Mucosa of stomach (tissue), 1 donor: ENCODE results near the gene CTTN.

Experiments used
- H3K27me3 ChIP-seq: one replicate; pipeline ENCODE4 v1.7.0; 2013; ENCODE audit warnings: mild to moderate bottlenecking, low read length; ENCODE audit not compliant: control insufficient read depth, insufficient read depth
- H3K36me3 ChIP-seq: one replicate; pipeline ENCODE4 v1.7.0; 2013; ENCODE audit warnings: low read length; ENCODE audit not compliant: control insufficient read depth, insufficient read depth
- H3K4me1 ChIP-seq: one replicate; pipeline ENCODE4 v1.7.0; 2013; ENCODE audit warnings: mild to moderate bottlenecking, low read length; ENCODE audit not compliant: control insufficient read depth, insufficient read depth
- H3K4me3 ChIP-seq: one replicate; pipeline ENCODE4 v1.7.0; 2013; ENCODE audit warnings: low read length
- H3K9ac ChIP-seq: one replicate; pipeline ENCODE4 v1.7.0; 2013; ENCODE audit warnings: mild to moderate bottlenecking, low read length, moderate library complexity
- H3K9me3 ChIP-seq: one replicate; pipeline ENCODE4 v1.7.0; 2013; ENCODE audit warnings: mild to moderate bottlenecking, low read length, moderate library complexity; ENCODE audit not compliant: control insufficient read depth
- donor health status: Pancreatic carcinoma.

CTTN gene

DNA sequence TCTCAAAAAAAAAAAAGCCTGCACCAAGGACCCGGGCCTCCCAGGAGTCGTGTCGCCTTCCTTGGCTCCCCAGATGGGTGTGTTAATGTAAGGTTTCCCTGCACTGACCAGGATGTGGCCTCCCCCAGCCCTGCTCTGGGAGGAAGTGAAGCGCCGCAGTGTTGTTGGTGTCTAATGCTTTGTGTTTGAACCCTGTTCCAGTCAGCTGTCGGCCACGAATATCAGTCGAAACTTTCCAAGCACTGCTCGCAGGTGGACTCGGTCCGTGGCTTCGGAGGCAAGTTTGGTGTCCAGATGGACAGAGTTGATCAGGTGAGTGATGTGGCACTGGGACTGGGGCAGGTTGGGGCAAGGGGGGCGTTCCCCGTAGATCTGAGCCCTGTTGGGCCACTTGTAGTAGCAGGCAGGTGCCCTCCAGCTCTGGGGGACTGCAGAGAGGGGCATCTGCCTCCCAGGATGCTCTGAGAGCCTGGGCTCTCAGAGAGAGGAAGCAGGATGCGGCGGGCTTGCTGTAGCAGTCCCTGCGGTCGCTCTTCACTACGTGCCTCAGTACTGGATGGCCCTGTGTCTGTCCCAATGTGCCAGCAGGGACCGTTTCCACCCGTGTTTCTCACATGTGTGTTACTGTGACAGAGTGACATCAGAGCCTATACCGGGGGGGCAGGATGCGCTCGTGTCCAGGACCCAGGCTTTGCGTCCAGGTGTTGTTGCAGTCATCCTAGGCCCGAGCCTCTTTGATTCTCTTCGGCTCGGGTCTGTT, 16.2 kb downstream of the CTTN start:
- Histone ChIP-seq H3K4me1 (no peaks in the 10 kb centered on the region), H3K4me3 (no peak overlapping the region), H3K36me3 (peaks cover 25% of the 10 kb centered on the region), H3K9ac (no peak overlapping the region), H3K9me3 (no peaks in the 10 kb centered on the region), H3K27me3 (no peaks in the 10 kb centered on the region)

DNA sequence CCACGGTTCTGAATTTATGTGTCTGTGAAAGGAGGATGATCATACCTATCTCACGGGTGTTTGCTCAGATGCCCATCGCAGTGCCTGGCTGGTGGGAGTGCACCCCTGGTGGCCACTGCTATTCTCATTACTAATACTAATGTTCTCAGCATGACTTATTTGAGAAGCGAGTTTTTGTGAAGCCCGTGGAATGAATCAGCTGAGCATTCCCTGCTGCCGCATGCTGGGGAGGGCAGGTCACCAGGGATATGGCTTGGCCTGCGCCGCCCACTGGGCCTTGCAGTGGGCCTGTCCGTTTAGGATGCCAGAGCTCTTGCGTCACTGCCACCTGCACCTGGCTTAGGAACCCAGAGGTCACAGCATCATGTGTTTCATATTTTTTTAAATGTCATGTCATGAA, 16.9 kb downstream of the CTTN start:
- no peak overlapping the region for H3K9ac ChIP-seq
- no peaks in the 10 kb centered on the region for H3K9me3 ChIP-seq
- H3K4me3 ChIP-seq = no peak overlapping the region
- no peaks in the 10 kb centered on the region for H3K27me3 ChIP-seq
- no peaks in the 10 kb centered on the region for H3K4me1 ChIP-seq
- H3K36me3 ChIP-seq = peaks cover 19% of the 10 kb centered on the region

DNA sequence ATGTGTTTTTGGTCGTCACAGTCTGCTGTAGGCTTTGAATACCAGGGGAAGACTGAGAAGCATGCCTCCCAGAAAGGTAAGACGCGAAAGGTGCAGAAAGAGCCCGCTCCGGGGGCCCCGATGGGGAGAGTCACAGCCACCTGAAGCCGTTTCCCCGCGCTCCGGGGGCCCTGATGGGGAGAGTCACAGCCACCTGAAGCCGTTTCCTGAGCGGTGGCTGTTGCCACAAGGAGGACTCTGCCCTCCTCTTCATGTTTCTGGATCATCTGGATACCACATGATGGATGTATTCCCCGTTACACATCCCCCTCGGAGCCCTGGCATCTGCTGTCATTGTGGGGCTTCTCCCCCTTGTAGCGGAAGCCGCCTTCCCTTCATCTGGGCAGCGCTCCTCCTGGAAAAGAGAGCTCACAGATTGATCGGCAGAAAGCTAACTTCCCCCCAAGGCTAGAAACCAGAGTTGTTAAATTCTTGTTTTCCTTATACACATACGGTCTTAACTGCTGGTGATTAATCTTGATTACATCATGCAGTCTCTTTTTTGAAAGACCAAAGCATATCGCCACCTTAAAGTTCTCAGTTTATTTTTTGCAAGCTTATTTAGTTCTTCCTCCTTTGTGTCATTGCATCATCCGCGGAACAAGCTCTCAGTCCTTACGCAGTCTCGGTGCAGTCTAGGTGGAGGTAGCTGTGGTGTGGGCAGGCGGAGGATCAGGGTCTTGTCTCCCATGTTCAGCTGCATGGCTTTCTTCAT, 17.5 kb downstream of the CTTN start:
- Histone ChIP-seq H3K27me3 (no peaks in the 10 kb centered on the region), H3K4me3 (no peak overlapping the region), H3K9ac (no peak overlapping the region), H3K36me3 (peaks cover 13% of the 10 kb centered on the region), H3K9me3 (no peaks in the 10 kb centered on the region), H3K4me1 (no peaks in the 10 kb centered on the region)

DNA sequence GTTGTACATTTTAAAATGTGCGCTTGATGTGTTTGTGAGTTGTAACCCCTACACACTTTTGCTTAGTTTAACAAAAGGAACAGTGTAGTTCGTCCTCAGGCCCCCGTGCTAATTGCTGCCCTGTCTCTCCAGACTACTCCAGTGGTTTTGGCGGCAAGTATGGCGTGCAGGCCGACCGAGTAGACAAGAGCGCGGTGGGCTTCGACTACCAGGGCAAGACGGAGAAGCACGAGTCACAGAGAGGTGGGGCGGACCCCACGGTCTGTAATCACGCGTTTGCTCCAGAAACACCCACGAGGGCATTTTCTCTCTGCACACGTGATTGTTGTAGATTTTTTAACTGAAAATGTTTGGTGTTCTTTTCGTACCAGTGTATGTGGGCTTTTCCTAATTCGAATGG, 18.6 kb downstream of the CTTN start:
- peaks cover 15% of the 10 kb centered on the region for H3K36me3 ChIP-seq

DNA sequence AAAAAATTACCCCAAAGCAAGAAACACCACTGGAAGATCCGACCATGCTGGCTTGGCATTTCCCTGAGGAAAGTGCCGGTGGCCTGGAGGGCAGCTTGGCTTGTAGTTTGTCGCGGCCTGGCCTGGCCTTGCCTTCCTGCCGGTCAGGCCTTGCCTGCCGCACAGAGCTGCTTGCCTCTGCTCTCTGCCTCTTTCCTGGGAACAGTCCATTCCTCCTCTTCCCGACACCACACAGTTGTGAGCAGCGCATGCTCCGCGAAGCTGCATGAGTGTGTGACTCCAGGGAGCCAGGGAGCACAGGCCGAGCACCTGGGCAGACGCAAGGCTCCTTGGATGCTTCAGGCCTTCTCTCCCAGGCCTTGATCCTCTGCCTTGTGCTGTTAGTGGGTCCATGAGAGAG, 19.8 kb downstream of the CTTN start:
- Histone ChIP-seq H3K9ac (no peak overlapping the region), H3K4me1 (no peaks in the 10 kb centered on the region), H3K36me3 (peaks cover 15% of the 10 kb centered on the region), H3K4me3 (no peak overlapping the region), H3K9me3 (no peaks in the 10 kb centered on the region), H3K27me3 (no peaks in the 10 kb centered on the region)

More for the DNA sequence above, 18.6 kb downstream of the CTTN start:
- H3K4me1 ChIP-seq = no peaks in the 10 kb centered on the region
- H3K4me3 ChIP-seq = no peak overlapping the region
- no peaks in the 10 kb centered on the region for H3K9me3 ChIP-seq
- no peaks in the 10 kb centered on the region for H3K27me3 ChIP-seq
- H3K9ac ChIP-seq = no peak overlapping the region

DNA sequence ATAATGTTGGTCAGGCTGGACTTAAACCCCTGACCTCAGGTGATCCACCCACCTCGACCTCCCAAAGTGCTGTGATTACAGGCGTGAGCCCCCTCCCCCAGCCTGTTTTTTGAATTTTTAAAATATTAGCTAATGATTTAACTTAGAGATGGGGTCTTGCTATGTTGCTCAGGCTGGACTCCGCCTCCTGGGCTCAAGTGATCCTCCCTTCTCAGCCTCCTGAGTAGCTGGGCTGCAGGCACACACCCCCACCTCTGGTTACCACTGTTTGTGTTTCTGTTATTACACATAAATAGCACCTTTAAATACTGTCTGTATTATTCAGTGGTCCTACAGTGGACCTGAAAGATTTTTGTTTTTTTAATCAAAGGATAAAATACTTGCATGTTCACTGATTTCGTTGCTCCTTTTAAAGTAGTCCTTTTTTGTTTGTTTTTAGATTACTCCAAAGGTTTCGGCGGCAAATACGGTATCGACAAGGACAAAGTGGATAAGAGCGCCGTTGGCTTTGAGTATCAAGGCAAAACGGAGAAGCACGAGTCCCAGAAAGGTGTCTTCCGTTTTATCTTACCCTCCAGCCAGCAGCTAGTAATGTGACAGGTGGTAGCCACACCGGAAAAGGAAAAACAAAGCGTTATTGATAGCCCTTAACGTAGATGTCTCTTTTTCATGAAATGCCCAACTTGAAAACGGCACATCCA, 21.1 kb downstream of the CTTN start:
- peaks cover 12% of the 10 kb centered on the region for H3K36me3 ChIP-seq
- H3K4me1 ChIP-seq = no peaks in the 10 kb centered on the region
- no peaks in the 10 kb centered on the region for H3K27me3 ChIP-seq
- no peaks in the 10 kb centered on the region for H3K9me3 ChIP-seq
- no peak overlapping the region for H3K9ac ChIP-seq
- no peak overlapping the region for H3K4me3 ChIP-seq

DNA sequence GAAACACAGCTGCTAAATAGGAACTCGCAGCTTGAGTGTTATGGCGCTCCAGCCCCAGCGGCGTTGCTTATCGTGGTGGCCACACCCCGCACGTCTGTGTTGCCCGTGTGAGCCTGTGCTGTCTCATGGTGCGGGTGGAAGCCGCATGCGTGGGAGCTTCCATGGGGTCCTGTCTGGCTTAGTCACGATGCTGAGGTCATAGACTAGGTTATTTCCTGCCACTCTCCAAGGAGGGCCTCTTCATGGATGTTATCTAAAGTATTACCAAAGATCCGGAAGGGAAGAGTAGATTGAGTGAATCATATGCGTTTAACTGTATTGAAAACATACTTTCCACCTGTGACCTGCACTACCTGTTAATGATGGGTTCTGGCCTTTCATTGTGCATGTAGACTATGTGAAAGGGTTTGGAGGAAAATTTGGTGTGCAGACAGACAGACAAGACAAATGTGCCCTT, 21.7 kb downstream of the CTTN start:
- H3K4me1 ChIP-seq = no peaks in the 10 kb centered on the region
- H3K27me3 ChIP-seq = no peaks in the 10 kb centered on the region
- no peak overlapping the region for H3K4me3 ChIP-seq
- no peak overlapping the region for H3K9ac ChIP-seq
- no peaks in the 10 kb centered on the region for H3K9me3 ChIP-seq
- H3K36me3 ChIP-seq = peaks cover 8% of the 10 kb centered on the region

DNA sequence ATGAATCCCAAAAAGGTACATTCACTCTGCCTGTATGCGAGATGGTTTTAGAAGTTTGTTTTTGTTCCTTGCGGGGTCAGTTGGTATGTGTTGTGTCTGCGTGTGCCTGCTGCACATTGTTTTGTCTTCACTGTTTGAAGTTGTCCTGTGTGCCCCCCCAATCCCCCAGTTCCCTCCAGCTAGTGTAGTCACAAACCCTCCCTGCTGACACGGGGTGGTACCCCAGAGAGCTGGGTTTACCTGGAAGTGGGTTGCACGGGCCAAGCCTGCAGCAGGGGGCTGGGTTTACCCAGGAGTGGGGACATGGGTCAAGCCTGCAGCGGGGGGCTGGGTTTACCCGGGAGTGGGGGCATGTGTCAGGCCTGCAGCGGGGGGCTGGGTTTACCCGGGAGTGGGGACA, 22.2 kb downstream of the CTTN start:
- H3K9me3 ChIP-seq = no peaks in the 10 kb centered on the region
- H3K36me3 ChIP-seq = peaks cover 8% of the 10 kb centered on the region
- no peaks in the 10 kb centered on the region for H3K27me3 ChIP-seq
- no peak overlapping the region for H3K4me3 ChIP-seq
- H3K4me1 ChIP-seq = no peaks in the 10 kb centered on the region
- no peak overlapping the region for H3K9ac ChIP-seq

DNA sequence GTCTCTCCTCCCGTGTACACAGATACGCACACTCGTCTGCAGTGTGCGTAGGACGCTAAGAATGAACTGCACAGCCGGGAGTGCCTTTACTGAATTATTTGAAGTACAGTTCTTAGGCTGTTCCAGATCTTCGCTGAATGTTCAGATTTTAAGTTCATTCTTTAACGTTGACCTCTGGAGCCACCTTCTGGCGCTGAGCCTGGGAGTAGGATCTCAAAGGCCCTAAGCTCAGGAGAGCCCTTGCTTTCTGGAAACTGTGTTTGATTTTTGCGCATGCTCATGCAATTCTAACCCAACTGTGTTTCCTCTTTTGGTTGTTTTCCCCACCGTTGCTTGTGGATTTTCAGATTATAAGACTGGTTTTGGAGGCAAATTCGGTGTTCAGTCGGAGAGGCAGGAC, 22.8 kb downstream of the CTTN start:
- Histone ChIP-seq H3K27me3 (no peaks in the 10 kb centered on the region), H3K4me3 (no peak overlapping the region), H3K4me1 (no peaks in the 10 kb centered on the region), H3K9me3 (no peaks in the 10 kb centered on the region), H3K9ac (no peak overlapping the region), H3K36me3 (peaks cover 8% of the 10 kb centered on the region)

DNA sequence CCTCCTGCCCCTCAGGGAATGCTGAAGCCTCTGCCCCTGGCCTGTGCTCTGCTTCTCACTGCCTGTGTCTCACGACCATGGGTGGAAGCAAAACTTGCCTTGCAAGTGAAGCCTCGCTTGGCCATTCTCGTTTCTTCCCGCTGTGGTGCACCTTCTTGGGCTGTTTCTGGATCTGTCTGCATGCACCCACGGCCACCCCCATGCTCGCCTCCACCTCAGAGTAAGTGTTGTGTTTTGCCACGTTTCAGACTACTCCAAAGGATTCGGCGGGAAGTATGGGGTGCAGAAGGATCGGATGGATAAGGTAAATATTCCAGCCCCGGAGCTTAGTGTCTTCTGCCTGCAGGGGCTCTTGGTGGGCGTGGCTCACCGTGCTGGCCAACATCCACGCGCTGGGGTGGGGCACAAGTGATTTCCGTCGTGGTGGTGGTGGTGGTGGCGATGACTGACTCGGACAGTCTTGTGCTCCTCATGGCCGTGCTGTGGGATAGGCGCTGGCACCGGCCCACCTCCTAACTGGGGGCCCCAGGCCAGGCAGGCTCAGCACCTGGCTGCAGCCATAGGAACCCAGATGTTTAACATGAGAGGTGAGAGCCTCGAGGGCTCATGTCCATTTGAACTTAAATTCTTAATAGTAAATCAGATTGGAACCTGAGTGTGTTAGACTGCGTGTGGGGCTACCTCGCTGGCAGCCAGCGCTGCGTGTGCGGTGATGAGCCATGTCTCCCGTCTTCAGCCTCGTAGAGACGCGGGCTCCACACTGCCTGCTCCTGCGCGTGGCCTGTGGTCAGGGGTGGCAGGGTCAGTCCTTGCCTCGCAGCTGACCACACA, 24.6 kb downstream of the CTTN start:
- Histone ChIP-seq H3K36me3 (peaks cover 4% of the 10 kb centered on the region), H3K9me3 (no peaks in the 10 kb centered on the region)

DNA sequence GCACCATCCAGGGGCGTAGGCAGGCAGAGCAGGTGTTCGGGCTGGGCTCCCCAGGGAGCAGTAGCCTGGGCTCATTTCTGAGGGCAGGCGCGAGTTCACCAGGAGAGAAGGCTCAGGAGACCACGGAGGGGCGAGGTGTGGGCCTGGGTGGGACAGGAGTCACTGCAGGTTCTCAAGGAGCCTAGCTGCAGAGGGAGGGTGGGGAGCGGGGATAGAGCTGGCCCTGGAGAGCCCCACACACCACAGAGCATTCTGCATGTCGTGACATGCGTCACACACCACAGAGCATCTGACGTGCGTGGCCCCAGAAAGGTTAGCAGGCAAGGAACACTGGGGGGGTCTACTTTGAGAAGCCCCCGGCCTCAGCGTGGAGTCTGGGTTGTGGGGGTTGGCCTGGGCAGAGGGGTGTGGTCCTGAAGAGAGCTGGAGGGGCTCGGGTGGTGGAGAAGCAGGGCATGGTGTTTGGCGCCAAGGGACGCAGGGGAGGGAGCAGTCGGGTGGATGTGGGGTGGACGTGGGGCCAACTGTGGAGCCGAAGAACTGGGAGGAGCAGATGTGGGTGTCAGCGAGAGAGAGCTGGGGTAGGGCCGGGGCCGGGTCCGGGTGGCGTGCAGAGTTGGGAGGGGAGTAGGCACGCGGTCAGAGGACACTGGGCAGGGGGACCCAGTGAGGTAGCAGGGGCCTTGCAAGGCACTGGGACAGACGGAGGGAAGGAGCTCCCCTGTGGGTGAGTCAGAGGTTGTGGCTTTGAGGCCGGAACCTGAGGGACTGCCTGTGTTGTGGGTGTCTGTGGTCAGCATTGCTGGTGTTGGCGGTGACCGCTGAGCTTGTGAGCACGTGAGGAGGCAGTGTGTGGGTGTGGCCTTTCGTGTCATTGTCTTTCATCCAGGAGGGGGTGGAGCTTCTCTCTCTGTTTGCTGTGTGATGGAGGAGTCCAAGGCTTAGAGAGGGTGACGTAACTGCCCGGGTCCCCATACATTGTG, 25.5 kb downstream of the CTTN start:
- no peaks in the 10 kb centered on the region for H3K9me3 ChIP-seq
- peaks cover 4% of the 10 kb centered on the region for H3K36me3 ChIP-seq
- no peaks in the 10 kb centered on the region for H3K27me3 ChIP-seq
- H3K4me3 ChIP-seq = no peak overlapping the region
- no peak overlapping the region for H3K9ac ChIP-seq
- H3K4me1 ChIP-seq = no peaks in the 10 kb centered on the region

More for the DNA sequence above, 24.6 kb downstream of the CTTN start:
- Histone ChIP-seq H3K4me1 (no peaks in the 10 kb centered on the region), H3K9ac (no peak overlapping the region), H3K27me3 (no peaks in the 10 kb centered on the region), H3K4me3 (no peak overlapping the region)
